Osteoblast (primary cell): ENCODE measurements around the gene CDC42SE2. TPM values are rescaled to one million over a fixed set of nuclear protein-coding genes. Genes with fewer than 3 reads are reported as not detected.

Experiments
- DNase-seq: peaks from one replicate; pipeline ENCODE4 v3.0.0; 2011; ENCODE audit warnings: low spot score, mixed read lengths; ENCODE audit not compliant: insufficient read length; ENCODE audit errors: missing footprints
- H2AFZ ChIP-seq: 2 replicates; pipeline ENCODE4 v1.6.0; 2011; ENCODE audit warnings: mild to moderate bottlenecking, low read length
- H3K27ac ChIP-seq: 2 replicates; pipeline ENCODE4 v1.5.1; 2011; ENCODE audit warnings: mild to moderate bottlenecking, low read depth, low read length, moderate library complexity
- H3K27me3 ChIP-seq: 2 replicates; pipeline ENCODE4 v1.6.0; 2012; ENCODE audit warnings: mild to moderate bottlenecking, control low read depth, inconsistent platforms, low read length, moderate library complexity; ENCODE audit not compliant: insufficient read depth
- H3K36me3 ChIP-seq: 2 replicates; pipeline ENCODE4 v1.5.1; 2011; ENCODE audit warnings: mild to moderate bottlenecking, low read length, control low read depth, moderate library complexity; ENCODE audit not compliant: insufficient read depth
- H3K4me1 ChIP-seq: 2 replicates; pipeline ENCODE4 v1.5.1; 2011; ENCODE audit warnings: mild to moderate bottlenecking, low read length, control low read depth, moderate library complexity; ENCODE audit not compliant: insufficient read depth
- H3K4me2 ChIP-seq: 2 replicates; pipeline ENCODE4 v1.6.0; 2011; ENCODE audit warnings: mild to moderate bottlenecking, low read length; ENCODE audit not compliant: insufficient read depth
- H3K4me3 ChIP-seq: fragments of 200-600 bp; sonication (generic); 3 replicates; pipeline ENCODE4 v1.5.1; 2012; ENCODE audit warnings: mild to moderate bottlenecking, low read length, inconsistent platforms; ENCODE audit not compliant: insufficient read depth
- H3K79me2 ChIP-seq: 2 replicates; pipeline ENCODE4 v1.6.0; 2012; ENCODE audit warnings: mild to moderate bottlenecking, low read length, control low read depth, inconsistent platforms; ENCODE audit not compliant: insufficient read depth
- H3K9me3 ChIP-seq: 2 replicates; pipeline ENCODE4 v1.5.1; 2011; ENCODE audit warnings: low read depth, low read length, control low read depth
- H4K20me1 ChIP-seq: 2 replicates; pipeline ENCODE4 v1.6.0; 2012; ENCODE audit warnings: mild to moderate bottlenecking, low read length, control low read depth; ENCODE audit not compliant: insufficient read depth
- total RNA-seq: library from RNA; depleted of rRNA; stranded (reverse); fragments of >200 nt; gene quantifications from 2 replicates; pipeline ENCODE4 v1.2.3, GENCODE V29; 2012
- TF ChIP-seq, protein P1 (sequence below): IDR thresholded peaks from 2 replicates; pipeline ENCODE4 v1.5.1; 2011; ENCODE audit warnings: mild to moderate bottlenecking, low read depth, low read length, moderate library complexity; ENCODE audit errors: extremely low read depth

Gene CDC42SE2
- total RNA-seq, 1 donor, result 22.8 TPM

DNA sequence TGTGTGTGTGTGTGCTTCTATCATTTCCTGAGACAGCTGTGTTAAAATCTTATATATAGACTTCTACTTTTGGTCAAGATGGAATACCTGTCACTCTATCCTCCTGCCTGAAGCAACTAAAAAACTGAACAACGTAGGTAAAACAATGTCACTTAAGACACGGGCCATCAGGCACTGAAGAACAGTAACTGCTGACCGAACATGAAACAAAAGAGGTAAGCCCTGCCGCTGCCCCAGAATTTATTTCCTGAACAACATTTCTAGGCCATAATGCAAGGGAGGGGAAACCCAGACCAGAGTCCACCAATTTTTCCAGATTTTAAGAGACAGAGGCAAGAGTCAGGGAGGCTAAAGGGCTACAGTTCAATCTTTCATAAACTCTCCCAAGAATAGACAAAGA is 156.0 kb downstream of the CDC42SE2 start:
- Histone ChIP-seq H2AFZ (no peak overlapping the region), H3K27me3 (no peaks in the 10 kb centered on the region), H3K9me3 (no peaks in the 10 kb centered on the region), H3K36me3 (no peaks in the 10 kb centered on the region), H3K4me2 (no peak overlapping the region), H4K20me1 (no peaks in the 10 kb centered on the region), H3K27ac (no peak overlapping the region), H3K4me1 (no peaks in the 10 kb centered on the region), H3K4me3 (no peak overlapping the region), H3K79me2 (no peaks in the 10 kb centered on the region)
- no peak for DNase-seq
- TF ChIP-seq, protein P1, sequence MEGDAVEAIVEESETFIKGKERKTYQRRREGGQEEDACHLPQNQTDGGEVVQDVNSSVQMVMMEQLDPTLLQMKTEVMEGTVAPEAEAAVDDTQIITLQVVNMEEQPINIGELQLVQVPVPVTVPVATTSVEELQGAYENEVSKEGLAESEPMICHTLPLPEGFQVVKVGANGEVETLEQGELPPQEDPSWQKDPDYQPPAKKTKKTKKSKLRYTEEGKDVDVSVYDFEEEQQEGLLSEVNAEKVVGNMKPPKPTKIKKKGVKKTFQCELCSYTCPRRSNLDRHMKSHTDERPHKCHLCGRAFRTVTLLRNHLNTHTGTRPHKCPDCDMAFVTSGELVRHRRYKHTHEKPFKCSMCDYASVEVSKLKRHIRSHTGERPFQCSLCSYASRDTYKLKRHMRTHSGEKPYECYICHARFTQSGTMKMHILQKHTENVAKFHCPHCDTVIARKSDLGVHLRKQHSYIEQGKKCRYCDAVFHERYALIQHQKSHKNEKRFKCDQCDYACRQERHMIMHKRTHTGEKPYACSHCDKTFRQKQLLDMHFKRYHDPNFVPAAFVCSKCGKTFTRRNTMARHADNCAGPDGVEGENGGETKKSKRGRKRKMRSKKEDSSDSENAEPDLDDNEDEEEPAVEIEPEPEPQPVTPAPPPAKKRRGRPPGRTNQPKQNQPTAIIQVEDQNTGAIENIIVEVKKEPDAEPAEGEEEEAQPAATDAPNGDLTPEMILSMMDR, result no peak

DNA sequence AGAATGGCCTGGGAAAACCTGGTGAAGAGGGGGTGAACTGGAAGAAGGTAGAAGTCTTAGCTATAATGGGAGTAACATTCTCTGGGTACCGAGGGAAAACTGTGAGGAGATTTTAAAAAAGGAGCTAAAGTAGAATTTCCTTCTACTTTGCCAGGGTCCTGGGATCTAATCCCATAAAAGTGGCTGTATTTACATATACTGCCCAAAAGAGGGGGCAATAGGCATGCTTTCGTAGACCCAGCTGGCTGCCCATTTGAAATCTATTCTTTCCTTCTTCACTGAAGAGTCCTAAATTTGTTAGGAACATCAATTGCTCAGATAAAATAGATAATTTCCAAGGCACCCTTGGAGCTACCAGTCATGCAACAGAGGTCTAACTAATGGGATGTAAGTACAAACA is 159.2 kb downstream of the CDC42SE2 start:
- Histone ChIP-seq H3K27ac (no peak overlapping the region), H3K4me2 (no peak overlapping the region), H3K4me3 (no peak overlapping the region), H2AFZ (no peak overlapping the region), H4K20me1 (no peaks in the 10 kb centered on the region), H3K79me2 (no peaks in the 10 kb centered on the region), H3K27me3 (no peaks in the 10 kb centered on the region), H3K4me1 (no peaks in the 10 kb centered on the region), H3K9me3 (no peaks in the 10 kb centered on the region), H3K36me3 (peaks cover 4% of the 10 kb centered on the region)
- peak; percentile 83 for DNase-seq
- TF ChIP-seq, protein P1, result peak; percentile 61

DNA sequence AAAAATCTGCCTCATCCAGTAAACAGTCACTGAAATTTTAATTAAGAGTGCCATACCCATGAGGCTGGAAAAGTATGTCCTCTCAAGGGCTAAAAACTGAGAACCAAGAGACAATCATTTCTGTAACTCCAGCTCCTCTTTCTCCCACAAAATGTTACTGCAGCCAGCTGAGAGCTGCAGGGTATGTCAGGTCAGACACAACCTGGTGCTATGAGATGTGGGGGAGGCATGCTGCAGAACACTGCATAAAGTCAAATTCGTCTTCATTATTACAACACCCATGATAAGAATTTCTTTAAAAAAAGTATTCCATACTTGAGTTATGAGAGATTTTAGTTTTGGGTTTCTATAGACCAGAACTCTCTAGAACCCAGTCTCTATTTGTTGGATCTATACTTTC is 162.2 kb downstream of the CDC42SE2 start:
- TF ChIP-seq, protein P1, result no peak
- no peak overlapping the region for H2AFZ ChIP-seq
- no peaks in the 10 kb centered on the region for H3K79me2 ChIP-seq
- no peaks in the 10 kb centered on the region for H3K27me3 ChIP-seq
- DNase-seq, result no peak
- no peaks in the 10 kb centered on the region for H4K20me1 ChIP-seq
- H3K4me2 ChIP-seq, result no peak overlapping the region
- peaks cover 4% of the 10 kb centered on the region for H3K36me3 ChIP-seq
- H3K9me3 ChIP-seq, result no peaks in the 10 kb centered on the region
- no peaks in the 10 kb centered on the region for H3K4me1 ChIP-seq
- no peak overlapping the region for H3K27ac ChIP-seq
- H3K4me3 ChIP-seq, result no peak overlapping the region

DNA sequence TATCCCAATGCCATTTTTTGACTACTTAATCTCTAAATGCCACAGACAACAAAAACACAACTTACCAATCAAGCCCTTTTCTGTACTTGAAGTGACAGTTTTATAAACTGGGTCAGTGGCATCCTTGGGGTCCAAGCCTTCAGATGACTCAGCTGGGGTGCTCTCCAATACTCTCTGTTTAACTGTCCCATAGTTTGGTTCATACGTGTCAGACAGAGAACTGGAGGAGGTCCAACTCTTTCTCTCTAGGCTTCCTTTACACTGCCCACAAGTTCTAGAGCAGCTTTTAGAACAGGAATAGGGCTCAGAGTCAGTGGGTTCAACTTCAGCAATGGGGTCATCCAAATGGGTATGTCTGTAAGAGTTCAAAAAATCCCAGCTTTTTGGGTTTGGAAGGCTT is 166.9 kb downstream of the CDC42SE2 start:
- Histone ChIP-seq H2AFZ (no peak overlapping the region), H4K20me1 (no peaks in the 10 kb centered on the region), H3K4me1 (no peaks in the 10 kb centered on the region), H3K4me3 (no peak overlapping the region), H3K27ac (no peak overlapping the region), H3K79me2 (no peaks in the 10 kb centered on the region), H3K27me3 (no peaks in the 10 kb centered on the region), H3K9me3 (no peaks in the 10 kb centered on the region), H3K4me2 (no peak overlapping the region), H3K36me3 (peaks cover 11% of the 10 kb centered on the region)
- TF ChIP-seq, protein P1, result no peak
- DNase-seq, result peak; percentile 39
